GM21786 (cell line): Measurements from ENCODE around the gene PISD.
"Not testable (repeated sequence)": the region's sequence is repeated elsewhere in the genome, so short reads cannot be mapped to it uniquely, and the experiment has no call there.

Experiments used
- ATAC-seq: cut with Tn5 transposase; IDR thresholded peaks from one replicate; pipeline ENCODE4 v1.9.1; 2021; ENCODE audit not compliant: unreplicated experiment

PISD gene

GRCh38 chr22:31661851-31662667 lies at the start of gene PISD:
Gene PISD (minus strand): TSS chr22:31662215. CDS start chr22:31662208, 7 bp downstream.
- ATAC-seq = peak; percentile 73

GRCh38 chr22:31711226-31711625 lies 49.2 kb upstream of the PISD start:
- not testable (repeated sequence) for ATAC-seq

- ATAC-seq = no peak
These were observed 45.5 kb upstream of the PISD start for GRCh38 chr22:31707519-31707918.

- no peak for ATAC-seq
These were observed 33.4 kb upstream of the PISD start for GRCh38 chr22:31695423-31695822.

GRCh38 chr22:31694046-31694445 lies 32.0 kb upstream of the PISD start:
- ATAC-seq = not testable (repeated sequence)

GRCh38 chr22:31692186-31692886 lies 30.3 kb upstream of the PISD start:
- no peak for ATAC-seq

GRCh38 chr22:31691408-31691807 lies 29.4 kb upstream of the PISD start:
- ATAC-seq = no peak

- no peak for ATAC-seq
These were observed 21.4 kb upstream of the PISD start for GRCh38 chr22:31683181-31684105.

- no peak for ATAC-seq
These were observed 20.7 kb upstream of the PISD start for GRCh38 chr22:31682751-31683150.

- no peak for ATAC-seq
These were observed 19.6 kb upstream of the PISD start for GRCh38 chr22:31681349-31682345.

- no peak for ATAC-seq
These were observed 18.9 kb upstream of the PISD start for GRCh38 chr22:31680861-31681341.

- ATAC-seq = no peak
These were observed 16.7 kb upstream of the PISD start for GRCh38 chr22:31678748-31679147.

GRCh38 chr22:31676700-31677099 lies 14.7 kb upstream of the PISD start:
- peak; percentile 65 for ATAC-seq

- ATAC-seq = not testable (repeated sequence)
These were observed 12.2 kb upstream of the PISD start for GRCh38 chr22:31674219-31674618.

- ATAC-seq = not testable (repeated sequence)
These were observed 6.8 kb upstream of the PISD start for GRCh38 chr22:31668849-31669248.

- ATAC-seq = no peak
These were observed 638 bp upstream of the PISD start for GRCh38 chr22:31662668-31663037.

- ATAC-seq = not testable (repeated sequence)
These were observed 1.1 kb downstream of the PISD start for GRCh38 chr22:31660860-31661341.

- ATAC-seq = no peak
These were observed 2.8 kb downstream of the PISD start for GRCh38 chr22:31659246-31659645.

- ATAC-seq = no peak
These were observed 7.6 kb downstream of the PISD start for GRCh38 chr22:31654408-31654807.

GRCh38 chr22:31653944-31654343 lies 8.1 kb downstream of the PISD start:
- ATAC-seq = no peak
